ENCODE data around the gene PRDM15. TPM values are rescaled to one million over a fixed set of nuclear protein-coding genes. Genes with fewer than 3 reads are reported as not detected.

PRDM15 gene
- total and polyA plus RNA-seq, 2 experiments from 2014 or later: 3.0 to 10.6 TPM

DNA sequence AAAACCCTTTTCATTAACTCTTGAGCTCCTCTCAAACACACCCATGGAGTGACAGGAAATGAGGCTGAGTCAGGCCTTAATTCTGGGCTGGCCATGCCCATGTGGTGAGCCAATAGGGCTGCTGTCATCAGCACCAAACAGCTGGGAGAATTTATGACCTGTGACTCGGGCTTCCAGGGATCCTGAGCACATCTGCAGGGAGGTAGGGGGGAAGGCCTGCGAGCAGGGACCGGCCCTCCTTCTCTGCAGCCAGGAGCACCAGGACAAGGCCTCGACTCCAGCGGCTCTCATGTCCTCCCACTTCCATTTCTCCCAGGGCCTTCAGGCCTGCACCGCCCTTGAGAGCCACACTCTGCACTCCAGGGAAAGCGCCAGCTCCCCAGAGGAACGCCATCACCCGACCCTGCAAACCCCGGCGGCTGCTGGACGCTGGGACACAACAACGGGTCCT is 126.9 kb downstream of the PRDM15 start (continued):
- TF ChIP-seq, protein P1, sequence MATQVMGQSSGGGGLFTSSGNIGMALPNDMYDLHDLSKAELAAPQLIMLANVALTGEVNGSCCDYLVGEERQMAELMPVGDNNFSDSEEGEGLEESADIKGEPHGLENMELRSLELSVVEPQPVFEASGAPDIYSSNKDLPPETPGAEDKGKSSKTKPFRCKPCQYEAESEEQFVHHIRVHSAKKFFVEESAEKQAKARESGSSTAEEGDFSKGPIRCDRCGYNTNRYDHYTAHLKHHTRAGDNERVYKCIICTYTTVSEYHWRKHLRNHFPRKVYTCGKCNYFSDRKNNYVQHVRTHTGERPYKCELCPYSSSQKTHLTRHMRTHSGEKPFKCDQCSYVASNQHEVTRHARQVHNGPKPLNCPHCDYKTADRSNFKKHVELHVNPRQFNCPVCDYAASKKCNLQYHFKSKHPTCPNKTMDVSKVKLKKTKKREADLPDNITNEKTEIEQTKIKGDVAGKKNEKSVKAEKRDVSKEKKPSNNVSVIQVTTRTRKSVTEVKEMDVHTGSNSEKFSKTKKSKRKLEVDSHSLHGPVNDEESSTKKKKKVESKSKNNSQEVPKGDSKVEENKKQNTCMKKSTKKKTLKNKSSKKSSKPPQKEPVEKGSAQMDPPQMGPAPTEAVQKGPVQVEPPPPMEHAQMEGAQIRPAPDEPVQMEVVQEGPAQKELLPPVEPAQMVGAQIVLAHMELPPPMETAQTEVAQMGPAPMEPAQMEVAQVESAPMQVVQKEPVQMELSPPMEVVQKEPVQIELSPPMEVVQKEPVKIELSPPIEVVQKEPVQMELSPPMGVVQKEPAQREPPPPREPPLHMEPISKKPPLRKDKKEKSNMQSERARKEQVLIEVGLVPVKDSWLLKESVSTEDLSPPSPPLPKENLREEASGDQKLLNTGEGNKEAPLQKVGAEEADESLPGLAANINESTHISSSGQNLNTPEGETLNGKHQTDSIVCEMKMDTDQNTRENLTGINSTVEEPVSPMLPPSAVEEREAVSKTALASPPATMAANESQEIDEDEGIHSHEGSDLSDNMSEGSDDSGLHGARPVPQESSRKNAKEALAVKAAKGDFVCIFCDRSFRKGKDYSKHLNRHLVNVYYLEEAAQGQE (IDR thresholded peaks at IDR 0.05; ENCODE audit: unreplicated experiment): no peak
- TF ChIP-seq JUNB (IDR thresholded peaks at IDR 0.05; ENCODE audit: unreplicated experiment): no peak

DNA sequence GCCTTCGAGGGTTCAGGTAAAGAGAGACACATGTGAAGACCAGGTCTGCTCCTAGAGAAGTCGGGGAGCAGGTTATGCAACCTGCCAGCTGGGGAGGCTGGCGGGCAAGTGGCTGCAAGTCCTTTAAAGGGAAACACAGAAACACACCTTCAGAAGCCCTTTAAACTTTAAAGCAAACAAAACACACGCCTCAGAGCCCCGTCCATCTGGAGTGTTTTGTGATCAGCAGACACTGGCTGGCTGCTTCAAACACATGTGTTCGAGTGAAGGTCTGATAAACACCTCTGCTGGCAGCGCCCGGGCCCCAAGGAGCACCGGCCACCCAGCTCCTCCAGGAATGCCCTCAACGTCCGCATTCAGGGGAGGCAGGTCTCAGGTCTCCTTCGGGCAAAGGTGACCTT is 127.5 kb downstream of the PRDM15 start:
- Histone ChIP-seq H3K27ac (ENCODE audit: low read depth) (no peak overlapping the region), H3K9me2 (ENCODE audit: insufficient read depth) (no peaks in the 10 kb centered on the region), H4K20me1 (replicated peaks; ENCODE audit: insufficient read depth) (peaks cover 11% of the 10 kb centered on the region), H3K4me3 (no peak overlapping the region), H2AFZ (no peak overlapping the region), H3K27me3 (ENCODE audit: insufficient read depth) (no peaks in the 10 kb centered on the region), H3K4me2 (peak overlapping the region; percentile 51; the same call in 1 of the 2 replicates), H3K4me1 (ENCODE audit: insufficient read depth) (peaks cover 28% of the 10 kb centered on the region), H3K79me2 (replicated peaks; ENCODE audit: insufficient read depth) (peaks cover 9% of the 10 kb centered on the region; the same call in 1 of the 2 replicates), H3K36me3 (ENCODE audit: insufficient read depth) (no peaks in the 10 kb centered on the region), H3F3A (replicated peaks; ENCODE audit: low read depth) (0 out of 2 replicates have a peak, but pooled peaks cover 3% of the 10 kb centered on the region)
- H3K27me3 Mint-ChIP-seq (ENCODE audit: insufficient read depth, low read depth, poor library complexity): peaks cover 19% of the 10 kb centered on the region
- H3K27ac Mint-ChIP-seq: no peak overlapping the region
- no peak for ATAC-seq
- no peak for DNase-seq (ENCODE audit: low spot score)
- H3K4me3 Mint-ChIP-seq: no peak overlapping the region
- peaks cover 24% of the 10 kb centered on the region for H3K36me3 Mint-ChIP-seq (ENCODE audit: low read depth)
- H3K4me1 Mint-ChIP-seq: peaks cover 54% of the 10 kb centered on the region
- no peaks in the 10 kb centered on the region for H3K9me3 Mint-ChIP-seq
- no peak for TF ChIP-seq ZNF114 (CRISPR knock-in tag; IDR thresholded peaks at IDR 0.05)
- no peak for TF ChIP-seq JUNB (IDR thresholded peaks at IDR 0.05; ENCODE audit: unreplicated experiment)
- TF ChIP-seq, protein P1 (IDR thresholded peaks at IDR 0.05; ENCODE audit: unreplicated experiment): no peak
- TF ChIP-seq POLR2AphosphoS5 (IDR thresholded peaks at IDR 0.05; ENCODE audit: low read depth): no peak
- TF ChIP-seq EZH2 (IDR thresholded peaks at IDR 0.05; ENCODE audit: low read depth, unreplicated experiment): no peak

Data from GM23338 (cell line).